Neuronal stem cell (in vitro differentiated cells): ENCODE data around the gene INSIG2.

ENCODE experiments used
- DNase-seq: peaks from one replicate; pipeline ENCODE4 v3.0.0-alpha.2; 2013; ENCODE audit warnings: low spot score
- H2AFZ ChIP-seq: one replicate; pipeline ENCODE4 v1.6.1; 2013; ENCODE audit warnings: mild to moderate bottlenecking, low read length, inconsistent platforms
- H2AK5ac ChIP-seq: 2 replicates; pipeline ENCODE4 v1.6.1; 2013; ENCODE audit warnings: low read depth, mild to moderate bottlenecking, inconsistent platforms, low read length, moderate library complexity, mixed read lengths
- H2BK120ac ChIP-seq: 2 replicates; pipeline ENCODE4 v1.6.1; 2013; ENCODE audit warnings: low read depth, mild to moderate bottlenecking, inconsistent platforms, low read length, moderate library complexity, mixed read lengths
- H2BK12ac ChIP-seq: one replicate; pipeline ENCODE4 v1.6.1; 2013; ENCODE audit warnings: low read length, inconsistent platforms
- H2BK15ac ChIP-seq: 2 replicates; pipeline ENCODE4 v1.6.1; 2013; ENCODE audit warnings: mild to moderate bottlenecking, low read length, inconsistent platforms, mixed read lengths
- H2BK5ac ChIP-seq: one replicate; pipeline ENCODE4 v1.6.1; 2013; ENCODE audit warnings: inconsistent platforms, mild to moderate bottlenecking, low read length, moderate library complexity
- H3K14ac ChIP-seq: one replicate; pipeline ENCODE4 v1.6.1; 2013; ENCODE audit warnings: low read length, inconsistent platforms
- H3K18ac ChIP-seq: 2 replicates; pipeline ENCODE4 v1.6.1; 2013; ENCODE audit warnings: low read length, inconsistent platforms
- H3K23ac ChIP-seq: 2 replicates; pipeline ENCODE4 v1.6.1; 2013; ENCODE audit warnings: low read depth, mild to moderate bottlenecking, mixed read lengths, low read length, inconsistent platforms; ENCODE audit not compliant: poor library complexity
- H3K27ac ChIP-seq: replicated peaks from 3 replicates; pipeline ENCODE4 v1.5.1; 2013; ENCODE audit warnings: low read length, inconsistent platforms
- H3K27me3 ChIP-seq, 3 experiments: 2 replicates each; pipeline ENCODE4 v1.6.1; 2013; ENCODE audit warnings: low read length in 3 of 3, mild to moderate bottlenecking in 2 of 3, inconsistent platforms in 1 of 3, low read depth in 1 of 3, mixed read lengths in 1 of 3, moderate library complexity in 1 of 3; ENCODE audit not compliant: control insufficient read depth in 3 of 3, insufficient read depth in 3 of 3
- H3K36me3 ChIP-seq, 2 donors: replicated peaks in 1 of 2; 2 replicates each; pipeline ENCODE4 v1.6.1; 2013; ENCODE audit warnings: low read length in 2 of 2; ENCODE audit not compliant: control insufficient read depth in 2 of 2, insufficient read depth in 2 of 2
- H3K4ac ChIP-seq: 2 replicates; pipeline ENCODE4 v1.6.1; 2013; ENCODE audit warnings: inconsistent platforms, mild to moderate bottlenecking, low read length, moderate library complexity
- H3K4me1 ChIP-seq, 2 donors: 1 replicate in 1 of 2; 2 replicates in 1 of 2; pipeline ENCODE4 v1.6.1; 2013; ENCODE audit warnings: low read length in 2 of 2, low read depth in 1 of 2; ENCODE audit not compliant: control insufficient read depth in 2 of 2, insufficient read depth in 1 of 2
- H3K4me2 ChIP-seq: one replicate; pipeline ENCODE4 v1.6.1; 2013; ENCODE audit warnings: mild to moderate bottlenecking, low read length, inconsistent platforms; ENCODE audit not compliant: insufficient read depth, poor library complexity, severe bottlenecking
- H3K4me3 ChIP-seq, 2 donors: 2 replicates each; pipeline ENCODE4 v1.5.1; 2013; ENCODE audit warnings: low read length in 2 of 2, mild to moderate bottlenecking in 2 of 2, inconsistent platforms in 1 of 2, moderate library complexity in 1 of 2
- H3K79me1 ChIP-seq: one replicate; pipeline ENCODE4 v1.6.1; 2013; ENCODE audit warnings: low read depth, mild to moderate bottlenecking, inconsistent platforms, low read length, moderate library complexity
- H3K9ac ChIP-seq: one replicate; pipeline ENCODE4 v1.6.1; 2013; ENCODE audit warnings: mild to moderate bottlenecking, low read depth, low read length, inconsistent platforms; ENCODE audit not compliant: poor library complexity
- H3K9me3 ChIP-seq, 2 donors: replicated peaks in 1 of 2; 2 replicates each; pipeline versions ENCODE3 to v1.6.1; 2013; ENCODE audit warnings: low read length in 2 of 2, mild to moderate bottlenecking in 2 of 2, inconsistent platforms in 1 of 2, low read depth in 1 of 2, mixed read lengths in 1 of 2, moderate library complexity in 1 of 2; ENCODE audit not compliant: control insufficient read depth in 2 of 2, insufficient read depth in 1 of 2
- H4K8ac ChIP-seq: one replicate; pipeline ENCODE4 v1.6.1; 2013; ENCODE audit warnings: low read depth, mild to moderate bottlenecking, inconsistent platforms, low read length, moderate library complexity
- H4K91ac ChIP-seq: one replicate; pipeline ENCODE4 v1.6.1; 2013; ENCODE audit warnings: low read length, low read depth, mild to moderate bottlenecking, inconsistent platforms; ENCODE audit not compliant: poor library complexity
- WGBS, 2 donors: extraction: QIAGEN DNeasy Blood & Tissue Kit; methylation state at CpG; one replicate each; pipeline ENCODE4 v1.1.7; 2013; ENCODE audit warnings: missing lambda C conversion rate in 2 of 2, mixed read lengths in 1 of 2; ENCODE audit not compliant: insufficient read length in 2 of 2, insufficient replicate concordance in 1 of 2; ENCODE audit errors: extremely low coverage in 2 of 2; 5-methylcytosine and 5-hydroxymethylcytosine counted together

Gene INSIG2

GRCh38 chr2:118055512-118056164, 32.6 kb upstream of the INSIG2 start:
- peaks cover 0 to 7% of the 10 kb centered on the region in 2 donors for H3K4me1 ChIP-seq
- no peak overlapping the region for H3K18ac ChIP-seq
- no peak overlapping the region for H4K91ac ChIP-seq
- WGBS, 2 donors, result no CpG with 5 or more reads among the region's 10 CpGs
- peak overlapping the region; percentile 33 for H2AK5ac ChIP-seq
- no peak overlapping the region for H3K9ac ChIP-seq
- H3K4me2 ChIP-seq, result no peak overlapping the region
- no peak overlapping the region for H3K14ac ChIP-seq
- no peak overlapping the region for H2AFZ ChIP-seq
- no peak overlapping the region for H4K8ac ChIP-seq
- H3K23ac ChIP-seq, result no peak overlapping the region
- H3K27me3 ChIP-seq, result peaks cover 0 to 65% (median 0%) of the 10 kb centered on the region in 3 experiments
- no peaks in the 10 kb centered on the region for H3K79me1 ChIP-seq
- no peak overlapping the region for H2BK15ac ChIP-seq
- no peak overlapping the region for H3K4ac ChIP-seq
- H3K9me3 ChIP-seq, result no peaks in the 10 kb centered on the region
- H3K27ac ChIP-seq, result no peak overlapping the region
- H2BK5ac ChIP-seq, result no peak overlapping the region
- no peak overlapping the region for H2BK120ac ChIP-seq
- no peak overlapping the region for H3K4me3 ChIP-seq
- no peaks in the 10 kb centered on the region for H3K36me3 ChIP-seq
- H2BK12ac ChIP-seq, result no peak overlapping the region
- no peak for DNase-seq

- DNase-seq, result no peak
- Histone ChIP-seq H3K4me2 (no peak overlapping the region), H3K36me3 (no peaks in the 10 kb centered on the region), H3K79me1 (no peaks in the 10 kb centered on the region), H3K14ac (no peak overlapping the region), H2AK5ac (peak overlapping the region; percentile 33), H4K91ac (no peak overlapping the region), H2BK12ac (no peak overlapping the region), H3K4me3 (no peak overlapping the region), H2BK5ac (no peak overlapping the region), H3K23ac (no peak overlapping the region), H2BK15ac (no peak overlapping the region), H3K27me3 (peaks cover 0 to 63% (median 0%) of the 10 kb centered on the region in 3 experiments), H3K9me3 (no peaks in the 10 kb centered on the region), H3K27ac (no peak overlapping the region), H2AFZ (no peak overlapping the region), H4K8ac (no peak overlapping the region), H2BK120ac (no peak overlapping the region), H3K9ac (no peak overlapping the region), H3K4me1 (peaks cover 0 to 6% of the 10 kb centered on the region in 2 donors), H3K4ac (no peak overlapping the region), H3K18ac (peak overlapping the region; percentile 42)
- WGBS, 2 donors, result no CpG with 5 or more reads among the region's 3 CpGs
Measured at GRCh38 chr2:118056165-118056534, 32.1 kb upstream of the INSIG2 start.

GRCh38 chr2:118056801-118057200, 31.5 kb upstream of the INSIG2 start:
- Histone ChIP-seq H2BK15ac (no peak overlapping the region), H2AFZ (no peak overlapping the region), H3K9me3 (no peaks in the 10 kb centered on the region), H3K18ac (no peak overlapping the region), H3K4ac (no peak overlapping the region), H3K9ac (no peak overlapping the region), H4K8ac (no peak overlapping the region), H3K27ac (no peak overlapping the region), H4K91ac (no peak overlapping the region), H2BK12ac (no peak overlapping the region), H3K4me2 (no peak overlapping the region), H3K14ac (no peak overlapping the region), H3K4me3 (no peak overlapping the region), H3K79me1 (no peaks in the 10 kb centered on the region), H3K36me3 (no peaks in the 10 kb centered on the region), H3K27me3 (peaks cover 0 to 58% (median 0%) of the 10 kb centered on the region in 3 experiments), H2BK120ac (no peak overlapping the region), H2BK5ac (no peak overlapping the region), H2AK5ac (no peak overlapping the region), H3K4me1 (peaks cover 0 to 3% of the 10 kb centered on the region in 2 donors), H3K23ac (no peak overlapping the region)
- no peak for DNase-seq
- WGBS, 2 donors, result no CpG with 5 or more reads among the region's 3 CpGs

GRCh38 chr2:118058951-118059350, 29.3 kb upstream of the INSIG2 start:
- Histone ChIP-seq H2BK12ac (no peak overlapping the region), H2BK5ac (no peak overlapping the region), H3K9me3 (no peaks in the 10 kb centered on the region), H4K8ac (no peak overlapping the region), H2BK15ac (no peak overlapping the region), H2AFZ (no peak overlapping the region), H3K36me3 (no peaks in the 10 kb centered on the region), H2AK5ac (no peak overlapping the region), H3K4me1 (peaks cover 0 to 3% of the 10 kb centered on the region in 2 donors), H2BK120ac (no peak overlapping the region), H4K91ac (no peak overlapping the region), H3K14ac (no peak overlapping the region), H3K4me2 (no peak overlapping the region), H3K9ac (no peak overlapping the region), H3K4ac (no peak overlapping the region), H3K18ac (no peak overlapping the region), H3K79me1 (no peaks in the 10 kb centered on the region), H3K23ac (no peak overlapping the region), H3K27me3 (peaks cover 0 to 56% (median 0%) of the 10 kb centered on the region in 3 experiments), H3K4me3 (no peak overlapping the region), H3K27ac (no peak overlapping the region)
- no peak for DNase-seq
- no CpG with 5 or more reads among the region's 3 CpGs for WGBS, 2 donors
